Right ventricle myocardium superior (tissue), 1 donor: ENCODE results near the gene KDELR1. TPM values are rescaled to one million over a fixed set of nuclear protein-coding genes. Genes with fewer than 3 reads are reported as not detected.

Experiments
- ATAC-seq: fragments of 200-7000 bp; cut with Tn5 transposase; one replicate; pipeline ENCODE4 v1.9.1; 2020; ENCODE audit warnings: mild to moderate bottlenecking; ENCODE audit not compliant: poor library complexity
- DNase-seq: peaks from one replicate; pipeline ENCODE4 v3.0.0-alpha.2; 2020
- intact Hi-C: fragments of 100-400 bp; cut with DNase I; formaldehyde crosslinking; loops from one replicate; pipeline ENCODE4 v1.11.2; 2022
- long read RNA-seq: library from polyadenylated mRNA; unstranded; transcript quantifications from one replicate; pipeline ENCODE4 v2.0.0, GENCODE V29; 2021
- total RNA-seq: library from RNA; stranded (reverse); fragmentation: NEBNext Ultra II Directional; extraction: Animal tissue kit (Norgen Biotek cat#: 25700); gene quantifications from one replicate; pipeline ENCODE4 v1.2.1, GENCODE V29; 2021
- donor health status: DM: no; HTN: yes; CAD: no; lungs with severe emphysema.

KDELR1 gene
- 69.5 TPM for total RNA-seq
- long read RNA-seq, transcript KDELR1-203 (4 exons, 1,594 nt) = minor isoform, 10 of 103 reads
- long read RNA-seq, transcript KDELR1-201 (5 exons, 1,557 nt) = major isoform, 87 of 103 reads
- long read RNA-seq, partial matches to known transcripts = 4 of 103 reads
- long read RNA-seq, other reads (novel, unspliced or antisense) = 2 of 103 reads

DNA sequence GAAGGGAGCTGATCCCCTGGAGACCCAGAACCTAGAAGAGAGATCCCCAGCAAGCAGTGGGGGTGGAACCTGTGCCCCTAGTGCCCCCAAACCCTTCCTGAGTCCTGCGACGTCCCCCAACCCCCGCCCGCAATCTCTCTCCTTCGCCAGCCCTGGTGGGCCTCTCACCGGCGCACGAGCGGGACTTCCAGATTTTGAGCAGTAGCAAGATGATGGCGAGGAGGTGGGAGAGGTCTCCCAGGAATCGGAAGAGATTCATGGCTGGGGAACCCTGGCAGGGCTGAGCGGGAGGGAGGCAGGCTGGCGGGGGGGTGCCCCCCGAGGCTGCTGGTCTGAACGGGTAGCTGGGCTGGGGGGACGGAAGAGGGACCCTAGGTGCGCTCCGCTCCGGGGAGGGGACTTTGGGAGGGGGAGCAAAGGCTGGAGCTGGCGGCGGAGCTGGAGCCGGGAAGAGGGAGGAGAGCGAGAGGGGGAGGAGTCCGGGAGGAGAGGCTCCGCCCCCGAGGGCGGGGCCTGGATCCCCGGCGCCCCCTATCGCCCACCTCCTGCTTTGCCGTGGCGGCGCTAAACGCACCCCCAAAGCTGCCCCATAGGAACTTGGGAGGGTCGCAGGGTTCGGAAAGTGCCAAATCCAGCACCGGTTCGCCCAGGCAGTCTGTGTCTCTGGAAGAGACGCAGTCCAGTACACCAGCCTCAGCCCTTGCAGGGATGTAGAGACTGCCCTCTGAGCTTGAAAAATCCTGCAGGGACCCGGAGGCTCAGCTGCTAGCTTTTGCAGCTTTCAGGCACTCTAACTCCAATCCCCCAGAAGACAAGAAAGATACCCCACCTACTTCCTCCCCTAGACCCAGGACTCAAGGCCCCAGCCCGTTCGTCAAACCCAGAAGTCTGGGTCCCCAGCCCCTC lies at the start of gene KDELR1:
Gene KDELR1, minus strand, starts transcription at position 452 of the 906 bp plus-strand sequence. Its CDS starts 193 bp downstream, at position 259.
- peak; percentile 82 for DNase-seq
- intact Hi-C loops = loop anchor here (5.0 kb wide), 1 partner anchor 74 kb away; no protein-coding TSS in a partner anchor
- peak; percentile 97 for ATAC-seq

DNA sequence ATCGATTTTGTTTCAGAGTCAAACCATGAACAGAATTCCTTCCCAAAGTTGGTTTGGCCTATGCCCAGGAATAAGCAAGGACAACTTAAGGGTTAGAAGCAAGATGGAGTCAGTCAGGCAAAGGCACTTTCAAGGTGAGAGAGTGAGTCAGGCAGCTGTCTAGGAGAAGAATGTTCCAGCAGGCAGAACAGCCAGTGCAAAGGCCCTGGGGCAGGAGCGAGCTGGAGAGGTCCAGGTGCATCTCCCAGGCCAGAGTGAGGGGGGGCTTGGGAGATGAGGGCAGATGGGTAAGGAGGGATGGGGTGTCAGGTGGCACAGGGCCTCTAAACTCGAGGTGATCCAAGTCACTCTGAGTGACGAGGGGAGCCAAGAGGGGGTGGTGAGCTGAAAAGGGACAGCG lies 45.2 kb upstream of the KDELR1 start:
- DNase-seq (no peak), ATAC-seq (no peak)
- intact Hi-C loops = no loop called here

DNA sequence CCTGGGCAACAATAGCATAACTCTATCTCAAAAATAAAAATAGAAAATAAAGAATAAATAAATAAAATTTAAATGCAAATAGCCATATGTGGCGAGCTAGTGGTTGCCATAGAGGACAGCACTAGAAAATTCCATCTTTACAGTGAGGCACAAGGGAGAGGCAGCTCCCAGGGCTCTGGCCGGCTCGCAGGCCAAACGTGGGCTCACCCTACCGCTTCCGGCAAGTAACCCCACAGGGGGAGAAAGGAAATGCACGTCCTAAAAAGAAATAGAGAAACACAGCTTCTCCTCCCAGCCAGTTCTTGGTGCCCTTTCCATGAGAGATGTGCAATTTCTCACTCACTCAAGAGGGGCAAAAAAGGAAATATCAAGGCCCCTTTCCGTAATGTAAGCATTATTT lies 42.0 kb upstream of the KDELR1 start:
- DNase-seq (no peak), ATAC-seq (no peak)
- intact Hi-C loops = no loop called here

DNA sequence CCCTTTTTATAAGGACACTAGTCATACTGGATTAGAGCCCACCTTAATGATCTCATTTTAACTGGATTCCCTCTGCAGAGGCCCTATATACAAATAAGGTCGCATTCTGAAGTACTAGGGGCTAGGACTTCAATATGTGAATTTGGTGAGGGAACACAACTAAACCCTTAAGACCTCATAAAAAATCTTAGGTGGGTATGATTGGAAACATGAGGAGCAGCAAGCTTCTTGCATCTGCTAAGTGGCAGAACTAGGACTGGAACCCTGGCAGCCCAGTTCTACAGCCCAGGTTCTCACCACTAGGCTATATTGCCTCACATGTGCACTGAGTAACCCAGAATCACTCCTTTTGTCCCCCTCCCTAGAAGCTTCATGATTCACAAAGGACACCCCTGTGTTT lies 37.3 kb upstream of the KDELR1 start:
- intact Hi-C loops = no loop called here
- DNase-seq = no peak
- no peak for ATAC-seq

DNA sequence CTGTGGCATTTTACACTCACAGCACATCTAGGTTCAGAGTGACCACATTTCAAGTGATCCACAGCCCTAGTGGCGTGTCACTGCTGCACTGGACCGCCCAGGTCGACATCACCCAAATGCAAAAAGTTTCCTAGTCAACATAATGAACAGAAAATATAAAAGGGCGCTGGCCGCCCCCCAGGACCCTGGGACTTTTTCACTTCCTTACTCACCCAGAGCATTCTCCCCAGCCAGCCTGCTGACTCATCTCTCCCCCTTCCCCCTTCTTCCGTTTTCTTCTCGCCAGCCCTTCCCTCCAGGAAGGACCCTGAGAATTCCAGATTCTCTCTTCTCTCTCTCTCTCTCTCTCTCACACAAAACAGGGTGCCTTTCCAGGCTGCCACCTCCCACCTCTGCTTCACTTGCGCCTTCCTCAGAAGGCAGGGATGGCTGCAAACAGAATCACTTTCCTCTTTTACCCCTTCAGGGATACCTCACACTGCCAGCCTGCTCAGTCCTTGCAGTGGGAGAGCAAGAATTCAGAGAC lies 33.4 kb upstream of the KDELR1 start:
- ATAC-seq (peak; percentile 36), DNase-seq (no peak)
- intact Hi-C loops = no loop called here

DNA sequence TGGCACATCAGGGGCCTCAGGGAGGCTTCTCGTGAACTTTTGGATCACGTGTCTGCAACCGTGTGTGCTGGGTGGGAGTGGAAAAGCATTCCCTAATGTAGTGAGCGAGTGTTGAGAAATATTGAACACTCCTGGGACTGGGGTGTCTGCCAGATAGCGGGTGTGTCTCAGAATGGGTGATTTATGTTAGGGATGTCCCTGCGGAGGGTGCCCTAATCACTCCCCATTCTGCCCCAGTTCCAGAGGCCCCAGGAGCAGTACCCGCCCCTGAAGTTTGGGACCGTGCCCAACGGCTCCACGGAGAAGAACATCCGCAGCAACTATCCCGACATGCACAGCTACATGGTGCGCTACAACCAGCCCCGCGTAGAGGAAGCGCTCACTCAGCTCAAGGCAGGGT lies 30.2 kb upstream of the KDELR1 start:
- ATAC-seq (no peak), DNase-seq (no peak)
- intact Hi-C loops = no loop called here

DNA sequence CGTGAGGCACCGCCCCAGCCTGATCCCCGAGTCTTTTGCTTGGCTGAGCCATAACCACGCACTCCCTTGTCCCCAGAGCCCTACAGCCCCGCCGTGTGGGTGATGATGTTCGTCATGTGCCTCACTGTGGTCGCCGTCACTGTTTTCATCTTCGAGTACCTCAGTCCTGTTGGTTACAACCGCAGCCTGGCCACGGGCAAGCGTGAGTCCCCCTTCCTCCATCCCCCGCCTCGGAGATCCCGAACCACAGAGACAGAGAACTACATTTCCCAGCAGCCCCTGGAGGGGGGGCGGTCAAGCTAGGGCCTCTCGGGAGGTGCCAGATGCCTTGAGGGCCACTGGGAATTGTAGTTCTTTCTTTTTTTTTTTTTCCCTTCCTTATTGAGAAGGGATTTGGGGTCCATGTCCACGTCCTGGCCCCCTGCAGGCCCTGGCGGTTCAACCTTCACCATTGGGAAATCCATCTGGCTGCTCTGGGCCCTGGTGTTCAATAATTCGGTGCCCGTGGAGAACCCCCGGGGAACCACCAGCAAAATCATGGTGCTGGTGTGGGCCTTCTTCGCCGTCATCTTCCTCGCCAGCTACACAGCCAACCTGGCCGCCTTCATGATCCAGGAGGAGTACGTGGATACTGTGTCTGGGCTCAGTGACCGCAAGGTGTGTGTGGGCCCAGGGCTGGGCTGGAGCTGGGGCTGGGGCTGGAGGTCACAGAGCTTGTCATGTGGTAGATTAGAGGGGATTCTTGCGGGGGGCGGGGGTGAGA lies 28.0 kb upstream of the KDELR1 start:
- DNase-seq (peak; percentile 67), ATAC-seq (peak; percentile 29)
- intact Hi-C loops = no loop called here

DNA sequence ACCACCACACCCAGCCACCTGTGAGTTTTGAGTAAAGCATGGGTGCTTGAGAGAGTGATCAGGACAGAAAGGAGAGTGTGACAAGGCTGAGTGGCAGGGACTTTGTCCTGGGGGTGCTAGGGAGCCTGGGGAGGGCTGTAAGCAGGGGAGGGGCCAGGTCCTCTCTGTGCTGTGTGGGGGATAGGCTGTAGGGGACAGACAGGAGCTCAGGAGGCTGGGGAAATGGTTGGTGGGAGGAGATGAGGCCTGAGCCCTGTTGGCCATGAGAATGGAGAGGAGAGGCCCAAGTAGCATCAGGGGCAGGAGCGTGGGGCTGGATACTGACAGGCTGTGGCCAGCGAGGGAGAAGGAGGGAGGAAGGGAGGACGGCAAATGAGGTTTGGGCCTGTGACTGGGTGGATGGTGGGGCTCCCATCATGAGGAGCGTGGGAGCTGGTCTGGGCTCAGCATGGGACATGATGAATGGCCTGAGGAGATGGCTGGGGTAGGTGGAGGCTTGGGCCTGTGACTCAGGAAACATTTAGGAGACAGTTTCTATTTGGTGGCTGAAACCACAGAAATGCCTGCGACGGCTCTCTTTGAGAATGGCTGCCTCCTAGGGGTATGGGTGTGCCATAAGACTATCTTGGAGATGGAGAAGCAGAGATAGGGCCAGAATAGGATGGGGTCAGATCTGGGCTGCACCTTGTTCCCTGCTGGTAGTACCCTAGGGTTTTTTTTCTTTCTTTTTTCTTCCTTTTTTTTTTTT lies 27.1 kb upstream of the KDELR1 start:
- no peak for ATAC-seq
- intact Hi-C loops = no loop called here
- no peak for DNase-seq

DNA sequence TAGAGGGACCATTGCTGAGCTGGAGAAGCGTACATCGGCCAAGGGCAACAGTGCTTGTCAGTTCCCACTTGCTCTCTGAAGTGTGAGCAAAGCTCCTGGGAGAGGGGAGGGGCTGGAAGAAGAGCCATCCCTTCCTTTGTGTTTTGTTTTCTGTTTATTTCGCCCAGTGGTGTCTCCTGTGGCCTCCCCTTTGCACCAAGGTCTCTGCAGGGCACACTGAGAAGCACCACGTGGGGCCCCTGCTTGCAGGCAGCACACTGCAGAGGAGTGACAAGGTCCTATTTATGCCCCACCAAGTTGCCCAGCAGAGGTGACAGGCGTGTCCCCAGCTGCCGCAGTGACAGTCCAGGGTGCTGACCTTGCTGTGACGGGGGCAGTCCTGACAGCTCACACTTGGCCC lies 26.1 kb upstream of the KDELR1 start:
- DNase-seq (no peak), ATAC-seq (peak; percentile 47)
- intact Hi-C loops = no loop called here

DNA sequence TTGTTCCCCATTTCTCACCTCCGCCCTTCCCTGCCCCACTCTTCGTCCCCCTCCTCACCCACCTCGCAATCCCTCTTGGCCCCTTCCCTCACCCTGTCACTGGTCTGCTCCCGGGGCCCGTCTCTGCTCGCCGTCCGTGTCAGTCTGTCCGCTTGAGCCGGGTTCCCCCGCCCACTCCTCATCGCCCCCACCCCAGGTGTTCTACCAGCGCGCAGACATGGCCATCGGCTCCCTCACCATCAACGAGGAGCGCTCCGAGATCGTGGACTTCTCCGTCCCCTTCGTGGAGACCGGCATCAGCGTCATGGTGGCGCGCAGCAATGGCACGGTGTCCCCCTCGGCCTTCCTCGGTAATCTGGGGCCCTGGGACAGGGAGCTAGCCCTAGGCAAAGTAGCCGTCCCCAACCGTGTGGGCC lies 24.5 kb upstream of the KDELR1 start:
- intact Hi-C loops = no loop called here
- DNase-seq = no peak
- ATAC-seq = no peak

DNA sequence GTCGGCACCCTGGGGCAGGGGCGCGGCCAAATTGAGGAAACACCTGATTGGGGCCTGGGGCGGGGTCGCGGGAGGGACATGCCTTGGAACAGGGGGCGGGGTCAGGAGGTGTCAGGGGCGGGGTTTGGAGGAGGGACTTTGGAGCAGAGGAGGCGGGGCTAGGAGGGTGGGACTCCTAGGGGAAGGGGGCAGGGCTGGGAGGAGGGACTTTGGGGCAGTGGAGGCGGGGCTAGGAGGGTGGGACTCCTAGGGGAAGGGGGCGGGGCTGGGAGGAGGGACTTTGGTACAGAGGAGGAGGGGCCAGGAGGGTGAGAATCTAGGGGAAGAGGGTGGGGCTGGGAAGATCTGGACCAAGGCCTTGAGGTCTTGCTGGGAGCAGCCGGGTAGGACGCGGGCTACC lies 24.0 kb upstream of the KDELR1 start:
- intact Hi-C loops = no loop called here
- peak; percentile 85 for DNase-seq
- peak; percentile 85 for ATAC-seq

DNA sequence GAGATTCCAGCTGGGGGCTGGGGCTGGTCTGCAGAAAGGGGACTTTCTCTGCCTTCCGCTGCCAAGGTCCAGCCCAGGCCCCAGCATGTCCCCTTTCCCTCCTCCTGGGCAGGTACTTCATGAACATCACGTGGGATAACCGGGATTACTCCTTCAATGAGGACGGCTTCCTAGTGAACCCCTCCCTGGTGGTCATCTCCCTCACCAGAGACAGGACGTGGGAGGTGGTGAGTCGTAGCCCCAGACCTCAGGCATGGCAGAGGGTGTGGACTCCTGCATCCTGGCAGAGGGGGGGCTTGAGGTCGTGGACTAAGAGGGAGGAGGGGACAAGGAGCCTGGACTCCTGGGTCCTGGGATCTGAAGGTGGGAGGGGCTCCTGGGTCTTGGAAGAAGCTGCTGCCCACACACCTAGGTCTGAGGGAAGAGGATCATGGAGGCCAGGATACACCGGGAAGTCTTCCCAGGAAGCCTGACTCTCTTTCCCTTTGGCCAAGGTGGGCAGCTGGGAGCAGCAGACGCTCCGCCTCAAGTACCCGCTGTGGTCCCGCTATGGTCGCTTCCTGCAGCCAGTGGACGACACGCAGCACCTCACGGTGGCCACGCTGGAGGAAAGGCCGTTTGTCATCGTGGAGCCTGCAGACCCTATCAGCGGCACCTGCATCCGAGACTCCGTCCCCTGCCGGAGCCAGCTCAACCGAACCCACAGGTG lies 22.7 kb upstream of the KDELR1 start:
- ATAC-seq = no peak
- no peak for DNase-seq
- intact Hi-C loops = no loop called here

DNA sequence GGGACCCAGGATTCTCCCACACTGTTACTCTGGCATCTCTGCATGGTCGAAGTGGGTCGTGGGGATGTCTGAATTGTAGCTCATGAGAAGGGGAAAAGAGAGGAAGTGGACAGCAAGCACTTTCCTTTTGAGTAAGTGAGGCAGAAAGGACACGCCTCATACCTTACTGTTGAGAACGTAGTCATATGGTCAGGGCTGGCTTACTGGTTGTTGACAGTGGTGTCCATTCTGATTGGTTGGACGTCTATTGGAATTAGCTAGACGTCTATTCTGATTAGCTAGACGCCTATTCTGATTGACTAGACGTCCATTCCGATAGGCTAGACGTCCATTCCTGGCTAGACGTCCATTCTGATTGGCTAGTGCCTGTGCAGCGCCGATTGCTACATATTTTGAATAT lies 14.5 kb upstream of the KDELR1 start:
- intact Hi-C loops = no loop called here
- ATAC-seq (no peak), DNase-seq (no peak)

DNA sequence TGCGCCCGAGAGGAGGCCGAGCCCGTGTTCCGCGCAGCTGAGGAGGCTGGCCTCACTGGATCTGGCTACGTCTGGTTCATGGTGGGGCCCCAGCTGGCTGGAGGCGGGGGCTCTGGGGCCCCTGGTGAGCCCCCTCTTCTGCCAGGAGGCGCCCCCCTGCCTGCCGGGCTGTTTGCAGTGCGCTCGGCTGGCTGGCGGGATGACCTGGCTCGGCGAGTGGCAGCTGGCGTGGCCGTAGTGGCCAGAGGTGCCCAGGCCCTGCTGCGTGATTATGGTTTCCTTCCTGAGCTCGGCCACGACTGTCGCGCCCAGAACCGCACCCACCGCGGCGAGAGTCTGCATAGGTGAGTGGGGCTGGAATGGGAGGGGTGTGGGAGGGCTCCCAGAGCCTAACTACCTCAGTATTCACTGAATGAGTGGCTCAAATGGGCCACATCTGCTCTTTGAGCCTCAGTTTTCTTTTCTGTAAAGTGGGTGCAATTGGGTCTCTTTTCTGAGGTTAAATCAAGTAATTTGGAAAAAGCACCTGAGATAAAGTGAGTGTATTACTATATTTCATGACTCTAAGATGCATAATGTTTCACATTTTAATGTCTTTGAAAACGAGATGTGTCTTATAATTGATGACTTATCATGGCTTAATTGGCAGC lies 13.8 kb upstream of the KDELR1 start:
- ATAC-seq = no peak
- intact Hi-C loops = no loop called here
- DNase-seq = no peak

DNA sequence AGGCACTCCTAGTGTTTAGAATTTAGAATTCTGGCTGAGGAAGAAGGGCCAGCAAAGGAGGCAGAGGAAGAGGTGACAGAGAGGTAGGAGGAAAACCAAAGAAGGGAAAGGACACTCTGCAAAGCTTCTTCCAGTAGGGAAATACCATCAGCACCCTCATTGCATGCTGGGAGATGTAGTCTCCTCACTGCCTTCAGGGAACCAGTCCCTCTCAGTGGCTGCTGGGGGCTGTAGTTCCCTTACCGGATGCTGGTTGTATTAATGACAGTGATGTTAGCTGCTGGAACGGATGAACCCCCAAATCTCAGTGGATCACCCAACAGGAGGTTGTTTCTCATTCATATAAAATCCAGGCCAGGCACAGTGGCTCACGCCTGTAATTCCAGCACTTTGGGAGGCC lies 12.3 kb upstream of the KDELR1 start:
- DNase-seq = peak; percentile 49
- intact Hi-C loops = no loop called here
- ATAC-seq = peak; percentile 52

DNA sequence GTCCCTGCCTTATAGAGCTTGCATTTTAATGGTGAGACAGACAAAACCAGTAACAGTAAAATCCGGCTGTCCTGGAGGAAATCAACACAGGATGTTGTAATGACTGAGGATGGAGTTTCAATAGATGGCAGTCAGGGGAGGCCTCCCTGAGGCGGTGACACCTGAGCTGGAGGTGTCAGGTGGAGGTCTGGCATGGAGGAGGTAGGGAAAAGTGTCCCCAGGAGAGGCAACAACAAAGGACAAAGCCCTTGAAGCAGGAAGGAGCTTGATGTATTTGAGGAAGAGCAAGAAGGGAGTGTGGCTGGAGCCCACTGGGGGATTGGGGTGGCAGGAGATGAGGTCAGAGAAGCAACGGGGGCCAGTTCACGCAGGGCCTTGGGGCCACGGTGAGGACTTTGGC lies 9.9 kb upstream of the KDELR1 start:
- intact Hi-C loops = no loop called here
- ATAC-seq = no peak
- no peak for DNase-seq

DNA sequence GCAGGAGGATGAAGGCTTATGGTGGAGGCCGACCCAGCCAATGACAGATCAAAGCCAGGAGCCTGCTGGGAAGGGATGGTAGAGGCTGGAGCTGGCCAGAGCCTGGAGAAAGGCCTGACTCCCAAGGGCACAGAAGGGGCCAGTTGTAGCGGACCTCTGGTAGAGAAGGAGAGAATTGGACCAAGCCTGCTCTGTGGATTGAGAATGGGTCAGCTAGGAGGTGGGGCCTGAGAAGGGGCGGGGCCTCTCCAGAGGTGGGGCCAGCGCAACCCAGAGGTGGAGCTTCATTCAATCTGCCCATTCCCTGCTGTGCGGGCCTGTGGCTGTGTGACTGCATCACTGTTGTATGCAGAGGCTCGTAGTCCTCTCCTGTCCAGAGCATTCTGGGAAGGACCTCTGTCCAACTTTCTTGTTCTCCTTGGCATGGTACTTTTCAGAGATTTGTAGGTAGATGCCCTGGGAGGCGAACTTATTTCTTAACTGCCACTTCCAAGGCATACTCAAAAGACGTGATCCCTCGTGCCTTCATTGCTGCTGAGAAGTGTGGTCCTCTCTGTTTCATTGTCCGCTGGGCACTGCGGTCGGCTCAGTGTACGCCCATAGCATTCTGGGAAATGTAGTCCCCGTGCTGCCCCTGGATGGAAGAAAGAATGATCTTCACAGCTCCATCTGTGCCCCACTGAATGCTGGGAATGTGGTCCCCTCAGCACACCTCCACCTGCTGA lies 8.8 kb upstream of the KDELR1 start:
- peak; percentile 73 for DNase-seq
- intact Hi-C loops = no loop called here
- ATAC-seq = peak; percentile 57
